ENCODE measurements around the gene PSMA3.

Gene PSMA3

GRCh38 chr14:58282925-58283593, 38.4 kb downstream of the PSMA3 start:
- H3K9me3 ChIP-seq (ENCODE audit: control insufficient read depth in 5 of 5, low read length in 5 of 5): no peaks in the 10 kb centered on the region
- H3K27ac ChIP-seq (ENCODE audit: low read depth, low read length): peak overlapping the region; percentile 84
- H3K4me3 ChIP-seq (ENCODE audit: low read depth in 1 of 5, low read length in 5 of 5): no peak overlapping the region
- peaks cover 0 to 22% (median 15%) of the 10 kb centered on the region in 5 donors for H3K4me1 ChIP-seq (ENCODE audit: control insufficient read depth in 5 of 5, insufficient read depth in 5 of 5, low read length in 5 of 5)
- H3K9ac ChIP-seq (ENCODE audit: low read length in 5 of 5): peak overlapping the region in 1 of 5 donors; percentile 13
- no peaks in the 10 kb centered on the region for H3K27me3 ChIP-seq (ENCODE audit: control insufficient read depth in 5 of 5, insufficient read depth in 4 of 5, low read length in 5 of 5)
- H3K36me3 ChIP-seq (ENCODE audit: control insufficient read depth in 5 of 5, insufficient read depth in 5 of 5, low read length in 5 of 5): peaks cover 22 to 53% (median 36%) of the 10 kb centered on the region in 5 donors

GRCh38 chr14:58283730-58284129, 39.1 kb downstream of the PSMA3 start:
- Histone ChIP-seq H3K36me3 (ENCODE audit: control insufficient read depth in 5 of 5, insufficient read depth in 5 of 5, low read length in 5 of 5) (peaks cover 28 to 51% (median 40%) of the 10 kb centered on the region in 5 donors), H3K4me3 (ENCODE audit: low read depth in 1 of 5, low read length in 5 of 5) (no peak overlapping the region), H3K9me3 (ENCODE audit: control insufficient read depth in 5 of 5, low read length in 5 of 5) (no peaks in the 10 kb centered on the region), H3K27ac (ENCODE audit: low read depth, low read length) (no peak overlapping the region), H3K4me1 (ENCODE audit: control insufficient read depth in 5 of 5, insufficient read depth in 5 of 5, low read length in 5 of 5) (peaks cover 0 to 22% (median 15%) of the 10 kb centered on the region in 5 donors), H3K27me3 (ENCODE audit: control insufficient read depth in 5 of 5, insufficient read depth in 4 of 5, low read length in 5 of 5) (no peaks in the 10 kb centered on the region), H3K9ac (ENCODE audit: low read length in 5 of 5) (no peak overlapping the region)

DNA sequence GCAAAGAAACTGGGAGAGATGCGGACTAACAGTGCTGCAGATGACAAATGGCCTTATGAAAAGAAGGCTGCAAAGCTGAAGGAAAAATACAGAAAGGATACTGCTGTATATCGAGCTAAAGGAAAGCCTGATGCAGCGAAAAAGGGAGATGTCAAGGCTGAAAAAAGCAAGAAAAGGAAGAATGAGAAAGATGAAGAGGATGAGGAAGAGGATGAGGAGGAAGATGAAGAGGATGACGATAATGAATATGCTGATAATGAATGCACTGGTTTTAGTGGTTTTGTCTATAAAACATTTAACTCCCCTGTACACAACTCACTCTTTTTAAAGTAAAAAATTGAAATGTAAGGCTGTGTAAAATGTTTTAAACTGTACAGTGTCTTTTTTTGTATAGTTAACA, 40.5 kb downstream of the PSMA3 start:
- H3K9ac ChIP-seq (ENCODE audit: low read length in 5 of 5): no peak overlapping the region
- H3K4me3 ChIP-seq (ENCODE audit: low read depth in 1 of 5, low read length in 5 of 5): no peak overlapping the region
- H3K27ac ChIP-seq (ENCODE audit: low read depth, low read length): no peak overlapping the region
- H3K9me3 ChIP-seq (ENCODE audit: control insufficient read depth in 5 of 5, low read length in 5 of 5): no peaks in the 10 kb centered on the region
- H3K4me1 ChIP-seq (ENCODE audit: control insufficient read depth in 5 of 5, insufficient read depth in 5 of 5, low read length in 5 of 5): peaks cover 0 to 22% (median 18%) of the 10 kb centered on the region in 5 donors
- H3K27me3 ChIP-seq (ENCODE audit: control insufficient read depth in 5 of 5, insufficient read depth in 4 of 5, low read length in 5 of 5): no peaks in the 10 kb centered on the region
- H3K36me3 ChIP-seq (ENCODE audit: control insufficient read depth in 5 of 5, insufficient read depth in 5 of 5, low read length in 5 of 5): peaks cover 32 to 53% (median 42%) of the 10 kb centered on the region in 5 donors

DNA sequence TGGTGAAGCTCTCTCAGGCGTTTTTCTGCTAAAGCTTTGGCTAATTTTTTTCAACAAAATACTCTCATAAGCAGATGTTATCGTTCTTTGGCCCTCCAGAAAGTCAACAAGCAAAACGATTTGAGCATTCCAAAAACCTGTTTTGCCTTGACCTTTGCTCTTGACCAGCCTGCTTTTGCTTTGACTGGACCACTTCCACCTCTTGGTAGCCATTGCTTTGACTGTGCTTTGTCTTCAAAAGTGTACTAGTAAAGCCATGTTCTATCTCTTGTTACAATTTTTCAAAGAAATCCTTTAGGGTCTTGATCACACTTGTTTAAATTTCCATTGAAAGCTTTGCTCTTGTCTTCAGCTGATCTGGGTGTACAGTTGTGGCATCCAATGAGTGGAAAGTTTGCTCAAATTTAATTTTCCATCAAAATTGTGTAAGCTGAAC, 43.0 kb downstream of the PSMA3 start:
- Histone ChIP-seq H3K9me3 (ENCODE audit: control insufficient read depth in 5 of 5, low read length in 5 of 5) (no peaks in the 10 kb centered on the region), H3K27ac (ENCODE audit: low read depth, low read length) (no peak overlapping the region), H3K4me1 (ENCODE audit: control insufficient read depth in 5 of 5, insufficient read depth in 5 of 5, low read length in 5 of 5) (peaks cover 0 to 15% (median 5%) of the 10 kb centered on the region in 5 donors), H3K4me3 (ENCODE audit: low read depth in 1 of 5, low read length in 5 of 5) (no peak overlapping the region), H3K9ac (ENCODE audit: low read length in 5 of 5) (no peak overlapping the region), H3K36me3 (ENCODE audit: control insufficient read depth in 5 of 5, insufficient read depth in 5 of 5, low read length in 5 of 5) (peaks cover 37 to 72% (median 51%) of the 10 kb centered on the region in 5 donors), H3K27me3 (ENCODE audit: control insufficient read depth in 5 of 5, insufficient read depth in 4 of 5, low read length in 5 of 5) (no peaks in the 10 kb centered on the region)

DNA sequence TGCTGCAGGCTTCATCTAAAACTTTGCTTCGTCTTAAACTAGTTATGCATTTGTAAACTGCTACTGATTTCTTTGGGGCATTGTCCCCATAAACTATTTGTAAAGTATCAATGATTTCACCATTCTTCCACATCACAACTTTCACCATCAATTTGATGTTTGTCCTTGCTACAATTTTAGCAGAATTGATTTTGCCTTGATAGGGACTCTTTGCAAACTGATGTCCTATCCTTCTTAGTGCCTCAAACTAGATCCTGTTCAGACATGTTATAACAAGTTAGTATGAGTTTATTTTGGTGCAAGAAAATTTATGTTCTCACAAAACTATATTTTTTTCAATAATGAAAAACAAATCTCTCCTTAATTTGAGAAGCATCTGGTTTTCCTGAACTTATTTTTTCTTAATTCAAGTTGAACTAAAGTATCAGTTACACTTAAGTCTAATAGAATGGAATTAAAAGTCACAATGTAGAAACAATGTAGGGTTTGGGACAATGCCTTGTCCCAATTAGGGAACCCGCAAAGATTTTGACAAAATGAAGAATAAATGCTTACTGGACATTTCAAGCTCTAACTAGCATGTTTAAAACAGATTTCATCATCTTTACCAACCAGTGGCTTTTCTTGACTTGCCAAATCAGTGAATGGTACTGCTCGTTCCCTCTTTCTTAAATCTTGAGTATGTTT, 43.6 kb downstream of the PSMA3 start:
- Histone ChIP-seq H3K36me3 (ENCODE audit: control insufficient read depth in 5 of 5, insufficient read depth in 5 of 5, low read length in 5 of 5) (peaks cover 40 to 77% (median 49%) of the 10 kb centered on the region in 5 donors), H3K27ac (ENCODE audit: low read depth, low read length) (no peak overlapping the region), H3K4me1 (ENCODE audit: control insufficient read depth in 5 of 5, insufficient read depth in 5 of 5, low read length in 5 of 5) (peaks cover 0 to 17% (median 5%) of the 10 kb centered on the region in 5 donors), H3K27me3 (ENCODE audit: control insufficient read depth in 5 of 5, insufficient read depth in 4 of 5, low read length in 5 of 5) (no peaks in the 10 kb centered on the region), H3K9me3 (ENCODE audit: control insufficient read depth in 5 of 5, low read length in 5 of 5) (no peaks in the 10 kb centered on the region), H3K9ac (ENCODE audit: low read length in 5 of 5) (no peak overlapping the region), H3K4me3 (ENCODE audit: low read depth in 1 of 5, low read length in 5 of 5) (no peak overlapping the region)

- peaks cover 24 to 61% (median 43%) of the 10 kb centered on the region in 5 donors for H3K36me3 ChIP-seq (ENCODE audit: control insufficient read depth in 5 of 5, insufficient read depth in 5 of 5, low read length in 5 of 5)
- no peaks in the 10 kb centered on the region for H3K27me3 ChIP-seq (ENCODE audit: control insufficient read depth in 5 of 5, insufficient read depth in 4 of 5, low read length in 5 of 5)
- peaks cover 2 to 32% (median 18%) of the 10 kb centered on the region in 5 donors for H3K4me1 ChIP-seq (ENCODE audit: control insufficient read depth in 5 of 5, insufficient read depth in 5 of 5, low read length in 5 of 5)
Observed at GRCh38 chr14:58291646-58292045, 47.0 kb downstream of the PSMA3 start.

GRCh38 chr14:58292187-58292586, 47.5 kb downstream of the PSMA3 start:
- no peaks in the 10 kb centered on the region for H3K27me3 ChIP-seq (ENCODE audit: control insufficient read depth in 5 of 5, insufficient read depth in 4 of 5, low read length in 5 of 5)
- H3K27ac ChIP-seq (ENCODE audit: low read depth, low read length): no peak overlapping the region
- H3K9ac ChIP-seq (ENCODE audit: low read length in 5 of 5): no peak overlapping the region
- peaks cover 24 to 58% (median 42%) of the 10 kb centered on the region in 5 donors for H3K36me3 ChIP-seq (ENCODE audit: control insufficient read depth in 5 of 5, insufficient read depth in 5 of 5, low read length in 5 of 5)
- no peaks in the 10 kb centered on the region for H3K9me3 ChIP-seq (ENCODE audit: control insufficient read depth in 5 of 5, low read length in 5 of 5)
- H3K4me1 ChIP-seq (ENCODE audit: control insufficient read depth in 5 of 5, insufficient read depth in 5 of 5, low read length in 5 of 5): peaks cover 2 to 37% (median 22%) of the 10 kb centered on the region in 5 donors
- no peak overlapping the region for H3K4me3 ChIP-seq (ENCODE audit: low read depth in 1 of 5, low read length in 5 of 5)

More at GRCh38 chr14:58291646-58292045, 47.0 kb downstream of the PSMA3 start:
- no peak overlapping the region for H3K4me3 ChIP-seq (ENCODE audit: low read depth in 1 of 5, low read length in 5 of 5)
- no peak overlapping the region for H3K27ac ChIP-seq (ENCODE audit: low read depth, low read length)
- no peak overlapping the region for H3K9ac ChIP-seq (ENCODE audit: low read length in 5 of 5)
- no peaks in the 10 kb centered on the region for H3K9me3 ChIP-seq (ENCODE audit: control insufficient read depth in 5 of 5, low read length in 5 of 5)

GRCh38 chr14:58294201-58294600, 49.6 kb downstream of the PSMA3 start:
- peaks cover 10 to 50% (median 30%) of the 10 kb centered on the region in 5 donors for H3K36me3 ChIP-seq (ENCODE audit: control insufficient read depth in 5 of 5, insufficient read depth in 5 of 5, low read length in 5 of 5)
- peaks cover 6 to 38% (median 22%) of the 10 kb centered on the region in 5 donors for H3K4me1 ChIP-seq (ENCODE audit: control insufficient read depth in 5 of 5, insufficient read depth in 5 of 5, low read length in 5 of 5)
- H3K27ac ChIP-seq (ENCODE audit: low read depth, low read length): no peak overlapping the region
- H3K27me3 ChIP-seq (ENCODE audit: control insufficient read depth in 5 of 5, insufficient read depth in 4 of 5, low read length in 5 of 5): peaks cover 0 to 2% (median 0%) of the 10 kb centered on the region in 5 donors
- no peaks in the 10 kb centered on the region for H3K9me3 ChIP-seq (ENCODE audit: control insufficient read depth in 5 of 5, low read length in 5 of 5)
- H3K4me3 ChIP-seq (ENCODE audit: low read depth in 1 of 5, low read length in 5 of 5): no peak overlapping the region
- H3K9ac ChIP-seq (ENCODE audit: low read length in 5 of 5): no peak overlapping the region

GRCh38 chr14:58296726-58297125, 52.1 kb downstream of the PSMA3 start:
- peak overlapping the region; percentile 95 for H3K27ac ChIP-seq (ENCODE audit: low read depth, low read length)
- H3K4me3 ChIP-seq (ENCODE audit: low read depth in 1 of 5, low read length in 5 of 5): peak overlapping the region; percentile 87 to 99 (median 98)
- H3K27me3 ChIP-seq (ENCODE audit: control insufficient read depth in 5 of 5, insufficient read depth in 4 of 5, low read length in 5 of 5): peaks cover 0 to 2% (median 0%) of the 10 kb centered on the region in 5 donors
- peaks cover 4 to 28% (median 18%) of the 10 kb centered on the region in 5 donors for H3K36me3 ChIP-seq (ENCODE audit: control insufficient read depth in 5 of 5, insufficient read depth in 5 of 5, low read length in 5 of 5)
- H3K9ac ChIP-seq (ENCODE audit: low read length in 5 of 5): peak overlapping the region in 4 of 5 donors; percentile 70 to 92 (median 87)
- H3K9me3 ChIP-seq (ENCODE audit: control insufficient read depth in 5 of 5, low read length in 5 of 5): no peaks in the 10 kb centered on the region
- H3K4me1 ChIP-seq (ENCODE audit: control insufficient read depth in 5 of 5, insufficient read depth in 5 of 5, low read length in 5 of 5): peaks cover 6 to 46% (median 38%) of the 10 kb centered on the region in 5 donors

DNA sequence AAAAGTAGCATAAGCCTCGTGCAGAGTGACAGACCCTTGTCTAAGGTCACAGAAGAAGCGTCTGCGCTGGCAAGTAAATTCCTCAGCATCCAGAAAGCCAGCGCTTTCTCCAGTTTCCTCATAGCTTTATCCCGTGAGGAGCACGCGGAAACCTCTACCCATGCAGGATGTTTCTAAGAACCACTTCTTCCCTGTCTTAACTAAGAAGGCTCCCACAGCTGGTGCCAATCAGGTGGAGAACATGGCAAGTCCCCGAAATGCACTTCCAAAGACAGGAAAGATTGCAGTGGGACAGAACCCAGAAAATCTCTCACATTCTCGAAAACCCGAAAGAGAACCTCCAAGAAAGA, 52.7 kb downstream of the PSMA3 start:
- peaks cover 4 to 29% (median 20%) of the 10 kb centered on the region in 5 donors for H3K36me3 ChIP-seq (ENCODE audit: control insufficient read depth in 5 of 5, insufficient read depth in 5 of 5, low read length in 5 of 5)
- H3K27ac ChIP-seq (ENCODE audit: low read depth, low read length): peak overlapping the region; percentile 95
- H3K9ac ChIP-seq (ENCODE audit: low read length in 5 of 5): peak overlapping the region; percentile 64 to 92 (median 85)
- no peaks in the 10 kb centered on the region for H3K9me3 ChIP-seq (ENCODE audit: control insufficient read depth in 5 of 5, low read length in 5 of 5)
- H3K4me3 ChIP-seq (ENCODE audit: low read depth in 1 of 5, low read length in 5 of 5): peak overlapping the region; percentile 87 to 99 (median 98)
- peaks cover 0 to 2% (median 0%) of the 10 kb centered on the region in 5 donors for H3K27me3 ChIP-seq (ENCODE audit: control insufficient read depth in 5 of 5, insufficient read depth in 4 of 5, low read length in 5 of 5)
- H3K4me1 ChIP-seq (ENCODE audit: control insufficient read depth in 5 of 5, insufficient read depth in 5 of 5, low read length in 5 of 5): peaks cover 6 to 46% (median 37%) of the 10 kb centered on the region in 5 donors
